CD14-positive monocyte (primary cell): ENCODE data around the gene KDM1B. TPM values are rescaled to one million over a fixed set of nuclear protein-coding genes. Genes with fewer than 3 reads are reported as not detected.

Experiments
- DNase-seq, 3 donors: peaks; one replicate each; pipeline ENCODE4 v3.0.0-alpha.2; 2011 to 2022
- H2AFZ ChIP-seq: 2 replicates; pipeline ENCODE4 v1.6.0; 2012; ENCODE audit warnings: mild to moderate bottlenecking, low read depth, low read length, inconsistent platforms; ENCODE audit not compliant: insufficient read depth, poor library complexity, severe bottlenecking
- H3K27ac ChIP-seq, 2 donors: 1 replicate in 1 of 2; 2 replicates in 1 of 2; pipeline ENCODE4 v1.5.1; 2012 to 2013; ENCODE audit warnings: low read length in 2 of 2, control low read depth in 1 of 2, inconsistent platforms in 1 of 2, low read depth in 1 of 2, mild to moderate bottlenecking in 1 of 2
- H3K27me3 ChIP-seq, 2 donors: one replicate each; pipeline versions ENCODE4 v1.6.0 to v1.6.1; 2011 to 2013; ENCODE audit warnings: low read length in 2 of 2; ENCODE audit not compliant: control insufficient read depth in 2 of 2, insufficient read depth in 2 of 2
- H3K36me3 ChIP-seq, 2 donors: replicated peaks in 1 of 2; 1 replicate in 1 of 2; 2 replicates in 1 of 2; pipeline versions ENCODE4 v1.5.1 to v1.6.1; 2012 to 2013; ENCODE audit warnings: low read length in 2 of 2, control low read depth in 1 of 2, inconsistent platforms in 1 of 2, mild to moderate bottlenecking in 1 of 2; ENCODE audit not compliant: insufficient read depth in 2 of 2, control insufficient read depth in 1 of 2
- H3K4me1 ChIP-seq, 2 donors: 1 replicate in 1 of 2; 2 replicates in 1 of 2; pipeline versions ENCODE4 v1.5.1 to v1.6.1; 2012 to 2013; ENCODE audit warnings: low read length in 2 of 2, control low read depth in 1 of 2, inconsistent platforms in 1 of 2, mild to moderate bottlenecking in 1 of 2, moderate library complexity in 1 of 2; ENCODE audit not compliant: insufficient read depth in 2 of 2, control insufficient read depth in 1 of 2
- H3K4me2 ChIP-seq: replicated peaks from 2 replicates; pipeline ENCODE3; 2012; ENCODE audit warnings: low read length, moderate library complexity, mild to moderate bottlenecking; ENCODE audit not compliant: poor library complexity, severe bottlenecking; ENCODE audit errors: extremely low read depth
- H3K4me3 ChIP-seq, 3 experiments: fragments of 200-600 bp in 1 of 3; sonication (generic) in 1 of 3; replicated peaks in 1 of 3; 1 replicate in 2 of 3; 2 replicates in 1 of 3; pipeline ENCODE4 v1.5.1; 2011 to 2013; ENCODE audit warnings: low read length in 3 of 3, mild to moderate bottlenecking in 3 of 3, control low read depth in 2 of 3, low read depth in 2 of 3, inconsistent platforms in 1 of 3, moderate library complexity in 1 of 3
- H3K79me2 ChIP-seq: 2 replicates; pipeline ENCODE4 v1.6.0; 2012; ENCODE audit warnings: mild to moderate bottlenecking, control low read depth, inconsistent platforms, low read length, moderate library complexity; ENCODE audit not compliant: insufficient read depth
- H3K9ac ChIP-seq: 2 replicates; pipeline ENCODE4 v1.6.0; 2017; ENCODE audit warnings: low read length, mild to moderate bottlenecking; ENCODE audit not compliant: insufficient read depth, poor library complexity, severe bottlenecking
- H3K9me3 ChIP-seq, 2 donors: replicated peaks in 1 of 2; 1 replicate in 1 of 2; 2 replicates in 1 of 2; pipeline versions ENCODE4 v1.5.1 to v1.6.1; 2012 to 2013; ENCODE audit warnings: low read length in 2 of 2, control low read depth in 1 of 2; ENCODE audit not compliant: control insufficient read depth in 1 of 2, insufficient read depth in 1 of 2
- H4K20me1 ChIP-seq: 2 replicates; pipeline ENCODE4 v1.6.0; 2012; ENCODE audit warnings: mild to moderate bottlenecking, low read length, control low read depth, moderate library complexity; ENCODE audit not compliant: insufficient read depth
- H3K27ac Mint-ChIP-seq, 7 donors: one replicate each; pipeline ENCODE4 v1.8.0; 2020; ENCODE audit warnings: mild to moderate bottlenecking in 7 of 7, mixed read lengths in 7 of 7, moderate library complexity in 6 of 7, inconsistent platforms in 2 of 7
- H3K27me3 Mint-ChIP-seq, 3 donors: one replicate each; pipeline ENCODE4 v1.8.0; 2021 to 2022; ENCODE audit warnings: low read depth in 3 of 3, mild to moderate bottlenecking in 3 of 3, mixed read lengths in 3 of 3, moderate library complexity in 3 of 3, inconsistent platforms in 1 of 3
- H3K36me3 Mint-ChIP-seq, 2 donors: one replicate each; pipeline ENCODE4 v1.8.0; 2020; ENCODE audit warnings: mixed read lengths in 2 of 2, inconsistent platforms in 1 of 2, mild to moderate bottlenecking in 1 of 2
- H3K4me1 Mint-ChIP-seq: one replicate; pipeline ENCODE4 v1.8.0; 2020; ENCODE audit warnings: mild to moderate bottlenecking, mixed read lengths
- H3K4me3 Mint-ChIP-seq, 2 donors: one replicate each; pipeline ENCODE4 v1.8.0; 2020; ENCODE audit warnings: mild to moderate bottlenecking in 2 of 2, mixed read lengths in 2 of 2, moderate library complexity in 1 of 2
- H3K9me3 Mint-ChIP-seq, 7 donors: one replicate each; pipeline ENCODE4 v1.8.0; 2020 to 2022; ENCODE audit warnings: mixed read lengths in 7 of 7, mild to moderate bottlenecking in 6 of 7, moderate library complexity in 6 of 7, inconsistent platforms in 2 of 7
- CTCF ChIP-seq: fragments of 200-600 bp; IDR thresholded peaks from one replicate; pipeline ENCODE4 v1.8.0; 2022; ENCODE audit warnings: antibody characterized with exemption, mild to moderate bottlenecking
- WGBS: methylation state at CpG from one replicate; pipeline ENCODE4 v1.1.5; 2013; ENCODE audit warnings: missing lambda C conversion rate; ENCODE audit not compliant: insufficient coverage; 5-methylcytosine and 5-hydroxymethylcytosine counted together
- intact Hi-C, 2 donors: fragments of 100-400 bp; cut with micrococcal nuclease; formaldehyde crosslinking; loops; one replicate each; pipeline versions ENCODE4 v1.15.0 to v1.15.1; 2023
- polyA plus RNA-seq, 3 donors: library from polyadenylated mRNA; depleted of rRNA in 1 of 3; unstranded in 2 of 3; stranded (reverse) in 1 of 3; fragments of 300-500 nt in 2 of 3; fragments of >200 nt in 1 of 3; fragmentation: Illumina TruSeq in 2 of 3; gene quantifications; 1 replicate in 2 of 3; 2 replicates in 1 of 3; pipeline ENCODE4 v1.2.3, GENCODE V29; 2012 to 2021

KDM1B gene
- polyA plus RNA-seq, 3 donors = 4.4 to 50.8 (median 24.1) TPM

GRCh38 chr6:18268066-18268465, 112.8 kb downstream of the KDM1B start:
- no peak overlapping the region for H3K27ac Mint-ChIP-seq
- no peaks in the 10 kb centered on the region for H3K36me3 ChIP-seq
- no peak overlapping the region for H3K27ac ChIP-seq
- no peak overlapping the region for H2AFZ ChIP-seq
- H3K4me3 Mint-ChIP-seq = no peak overlapping the region
- 78% methylated on average over 4 of the region's 4 CpGs for WGBS
- H3K9me3 Mint-ChIP-seq = peaks cover 0 to 8% (median 3%) of the 10 kb centered on the region in 7 donors
- H3K4me2 ChIP-seq = no peak overlapping the region
- H3K9me3 ChIP-seq = peaks cover 0 to 6% of the 10 kb centered on the region in 2 donors
- no peaks in the 10 kb centered on the region for H3K36me3 Mint-ChIP-seq
- intact Hi-C loops = loop anchor here (5.0 to 10.0 kb wide), 4 partner anchors 57 to 234 kb away; partner anchors contain the start of genes KDM1B (in 1 of the 2), RNF144B (in 1 of the 2) and TPMT (in 1 of the 2)
- peaks cover 10% of the 10 kb centered on the region for H3K4me1 Mint-ChIP-seq
- H3K9ac ChIP-seq = no peak overlapping the region
- H3K27me3 Mint-ChIP-seq = peaks cover 0 to 3% (median 1%) of the 10 kb centered on the region in 3 donors
- peaks cover 19% of the 10 kb centered on the region for H3K79me2 ChIP-seq
- H3K4me1 ChIP-seq = peaks cover 7 to 9% of the 10 kb centered on the region in 2 donors
- no peaks in the 10 kb centered on the region for H3K27me3 ChIP-seq
- DNase-seq = no peak
- H4K20me1 ChIP-seq = no peaks in the 10 kb centered on the region
- no peak overlapping the region for H3K4me3 ChIP-seq
- TF ChIP-seq CTCF = no peak

- peaks cover 9% of the 10 kb centered on the region for H3K4me1 Mint-ChIP-seq
- Histone ChIP-seq H3K4me1 (peaks cover 7 to 9% of the 10 kb centered on the region in 2 donors), H3K79me2 (peaks cover 7% of the 10 kb centered on the region), H4K20me1 (no peaks in the 10 kb centered on the region), H3K27me3 (no peaks in the 10 kb centered on the region), H3K36me3 (no peaks in the 10 kb centered on the region), H2AFZ (no peak overlapping the region), H3K4me3 (no peak overlapping the region), H3K27ac (no peak overlapping the region), H3K9ac (no peak overlapping the region), H3K9me3 (peaks cover 0 to 6% of the 10 kb centered on the region in 2 donors), H3K4me2 (no peak overlapping the region)
- H3K36me3 Mint-ChIP-seq = no peaks in the 10 kb centered on the region
- intact Hi-C loops = loop anchor here (5.0 to 10.0 kb wide), 4 partner anchors 56 to 233 kb away; partner anchors contain the start of genes KDM1B (in 1 of the 2), RNF144B (in 1 of the 2) and TPMT (in 1 of the 2)
- no peak for DNase-seq
- H3K27me3 Mint-ChIP-seq = peaks cover 4 to 7% (median 6%) of the 10 kb centered on the region in 3 donors
- TF ChIP-seq CTCF = no peak
- no CpG with 5 or more reads among the region's 3 CpGs for WGBS
- H3K4me3 Mint-ChIP-seq = no peak overlapping the region
- H3K9me3 Mint-ChIP-seq = peaks cover 0 to 8% (median 3%) of the 10 kb centered on the region in 7 donors
- H3K27ac Mint-ChIP-seq = no peak overlapping the region
Observed at GRCh38 chr6:18269253-18269652, 114.0 kb downstream of the KDM1B start.
